Endothelial cell of umbilical vein (primary cell): ENCODE results near the gene CWC27. TPM values are rescaled to one million over a fixed set of nuclear protein-coding genes. Genes with fewer than 3 reads are reported as not detected.
"Not testable (repeated sequence)": the region's sequence is repeated elsewhere in the genome, so short reads cannot be mapped to it uniquely, and the experiment has no call there.

ENCODE experiments used
- BruUV-seq: library from RNA; stranded (reverse); fragments of 400-500 nt; replicated peaks from 2 replicates; lab custom pipeline; 2021; lab: Mats Ljungman, UMichigan
- CTCF ChIA-PET: fragments of 300-600, 350-600 bp; sonication (Branson Sonifier 250); formaldehyde crosslinking; loops from one replicate; lab custom pipeline; 2021; ENCODE audit warnings: antibody characterized with exemption, inconsistent platforms; lab: Charles Lee
- POLR2A ChIA-PET: fragments of 300-600, 350-600 bp; sonication (Branson Sonifier 250); formaldehyde crosslinking; loops from one replicate; lab custom pipeline; 2021; ENCODE audit warnings: antibody characterized with exemption, inconsistent platforms; lab: Charles Lee
- DNase-seq: peaks from one replicate; pipeline ENCODE4 v3.0.0-alpha.2; 2011; ENCODE audit warnings: low read depth, low spot score
- FAIRE-seq: peaks from 2 replicates; lab custom pipeline; 2011; peaks lifted over from hg19 to GRCh38; lab: Jason Lieb, UNC
- H2AFZ ChIP-seq: 2 replicates; pipeline ENCODE4 v1.6.0; 2012; ENCODE audit warnings: low read depth, low read length, control low read depth, inconsistent platforms
- H3K27ac ChIP-seq: 2 replicates; pipeline ENCODE4 v1.5.1; 2011; ENCODE audit warnings: low read depth, mild to moderate bottlenecking, control low read depth, low read length, moderate library complexity; ENCODE audit not compliant: insufficient read depth
- H3K27me3 ChIP-seq, 2 experiments: 2 replicates each; pipeline versions ENCODE4 v1.6.0 to v1.6.1; 2011; ENCODE audit warnings: low read length in 2 of 2, mixed read lengths in 1 of 2; ENCODE audit not compliant: control insufficient read depth in 2 of 2, insufficient read depth in 2 of 2
- H3K36me3 ChIP-seq, 2 experiments: 2 replicates in 1 of 2; 3 replicates in 1 of 2; pipeline ENCODE4 v1.5.1; 2011; ENCODE audit warnings: low read length in 2 of 2, mild to moderate bottlenecking in 1 of 2, moderate library complexity in 1 of 2; ENCODE audit not compliant: control insufficient read depth in 2 of 2, insufficient read depth in 2 of 2; ENCODE audit errors: extremely low read depth in 1 of 2
- H3K4me1 ChIP-seq: 3 replicates; pipeline ENCODE4 v1.5.1; 2011; ENCODE audit warnings: mild to moderate bottlenecking, low read length; ENCODE audit not compliant: control insufficient read depth, insufficient read depth; ENCODE audit errors: extremely low read depth
- H3K4me2 ChIP-seq: 2 replicates; pipeline ENCODE4 v1.6.1; 2011; ENCODE audit warnings: low read length, control low read depth, mixed read lengths; ENCODE audit not compliant: insufficient read depth
- H3K4me3 ChIP-seq, 3 experiments: fragments of 200-600 bp in 1 of 3; sonication (generic), shearing (Covaris generic) in 1 of 3; replicated peaks in 1 of 3; 2 replicates each; pipeline ENCODE4 v1.5.1; 2011 to 2016; ENCODE audit warnings: control low read depth in 3 of 3, low read length in 3 of 3, mild to moderate bottlenecking in 2 of 3, inconsistent platforms in 1 of 3, low read depth in 1 of 3, moderate library complexity in 1 of 3; ENCODE audit not compliant: insufficient read depth in 1 of 3
- H3K79me2 ChIP-seq: 2 replicates; pipeline ENCODE4 v1.6.0; 2012; ENCODE audit warnings: low read length, inconsistent platforms; ENCODE audit not compliant: control insufficient read depth, insufficient read depth
- H3K9ac ChIP-seq: replicated peaks from 2 replicates; pipeline ENCODE3; 2011; ENCODE audit warnings: low read length, control low read depth; ENCODE audit not compliant: insufficient read depth; ENCODE audit errors: extremely low read depth
- H3K9me1 ChIP-seq: replicated peaks from 3 replicates; pipeline ENCODE4 v1.6.0; 2011; ENCODE audit warnings: mild to moderate bottlenecking, low read length; ENCODE audit not compliant: control insufficient read depth, insufficient read depth; ENCODE audit errors: extremely low read depth
- H3K9me3 ChIP-seq: replicated peaks from 2 replicates; pipeline ENCODE4 v1.5.1; 2012; ENCODE audit warnings: low read length, inconsistent platforms; ENCODE audit not compliant: control insufficient read depth, insufficient read depth
- H4K20me1 ChIP-seq: replicated peaks from 2 replicates; pipeline ENCODE3; 2011; ENCODE audit warnings: mild to moderate bottlenecking, low read length; ENCODE audit not compliant: control insufficient read depth, insufficient read depth; ENCODE audit errors: extremely low read depth
- CTCF ChIP-seq, 2 donors: IDR thresholded peaks; 1 replicate in 1 of 2; 2 replicates in 1 of 2; pipeline ENCODE4 v1.5.1; 2011; ENCODE audit warnings: low read length in 2 of 2, mild to moderate bottlenecking in 2 of 2, moderate library complexity in 2 of 2, control low read depth in 1 of 2, inconsistent platforms in 1 of 2, low read depth in 1 of 2; ENCODE audit not compliant: insufficient read depth in 1 of 2; ENCODE audit errors: extremely low read depth in 1 of 2
- FOS ChIP-seq: IDR thresholded peaks from 2 replicates; pipeline ENCODE4 v1.6.1; 2011; ENCODE audit warnings: mild to moderate bottlenecking, low read length, moderate library complexity, borderline replicate concordance; ENCODE audit not compliant: insufficient read depth
- GATA2 ChIP-seq: IDR thresholded peaks from 2 replicates; pipeline ENCODE4 v1.7.0; 2011; ENCODE audit warnings: low read depth, mild to moderate bottlenecking, moderate library complexity, mixed read lengths, low read length; ENCODE audit not compliant: insufficient read length, insufficient read depth
- JUN ChIP-seq: IDR thresholded peaks from 2 replicates; pipeline ENCODE4 v1.6.1; 2011; ENCODE audit warnings: borderline replicate concordance, low read depth; ENCODE audit not compliant: insufficient read length, insufficient read depth
- MAX ChIP-seq: IDR thresholded peaks from 2 replicates; pipeline ENCODE4 v1.6.1; 2011; ENCODE audit not compliant: insufficient read depth, insufficient read length
- MYC ChIP-seq: IDR thresholded peaks from one replicate; pipeline ENCODE4 v1.6.1; 2011; ENCODE audit warnings: mild to moderate bottlenecking, low read depth, low read length
- POLR2AphosphoS5 ChIP-seq: IDR thresholded peaks from 2 replicates; pipeline ENCODE4 v1.6.1; 2012; ENCODE audit warnings: low read depth, mild to moderate bottlenecking, control low read depth, low read length, moderate library complexity; ENCODE audit not compliant: insufficient read depth
- dilution Hi-C: fragments of 300-500 bp; cut with MboI; formaldehyde crosslinking; loops from one replicate; pipeline ENCODE4 v1.15.0; 2019; ENCODE audit warnings: low sequenced_read_pairs; ENCODE audit not compliant: extremely low pct_ligation_motif_present
- intact Hi-C: fragments of 100-400 bp; cut with micrococcal nuclease; formaldehyde crosslinking; loops from one replicate; pipeline ENCODE4 v1.10.0; 2022
- polyA plus RNA-seq, 4 experiments: library from polyadenylated mRNA; depleted of rRNA in 3 of 4; stranded (reverse) in 3 of 4; unstranded in 1 of 4; fragments of >200 nt; gene quantifications; 2 replicates each; pipeline versions ENCODE4 v1.2.1 to v1.2.3, GENCODE V29; 2011 to 2012; ENCODE audit warnings: missing spikeins in 1 of 4
- total RNA-seq: library from RNA; stranded (reverse); gene quantifications from 2 replicates; pipeline ENCODE4 v1.2.3, GENCODE V29; 2021

The CWC27 gene
- total and polyA plus RNA-seq, 2 donors (not counting 3 experiments of a cell fraction or from before 2014, with no cell fraction given): 11.9 to 23.8 TPM

- DNase-seq (peak; percentile 66), FAIRE-seq (no peak)
- dilution Hi-C loops: no loop called here
- TF ChIP-seq CTCF (IDR thresholded peaks at IDR 0.05; ENCODE audit: extremely low read depth in 1 of 2, insufficient read depth in 1 of 2, low read depth in 1 of 2, low read length in 2 of 2) (no peak), POLR2AphosphoS5 (no peak), GATA2 (peak; percentile 90), MYC (no peak), JUN (peak; percentile 6), MAX (no peak), FOS (no peak)
- H2AFZ ChIP-seq: no peak overlapping the region
- H3K27ac ChIP-seq: no peak overlapping the region
- peaks cover 31% of the 10 kb centered on the region for H3K4me1 ChIP-seq
- no peaks in the 10 kb centered on the region for H4K20me1 ChIP-seq
- intact Hi-C loops: loop anchor here (5.0 kb wide), 1 partner anchor 219 kb away; no protein-coding TSS in a partner anchor
- H3K9ac ChIP-seq: no peak overlapping the region
- no peaks in the 10 kb centered on the region for H3K9me3 ChIP-seq
- BruUV-seq: no TSS peak
- no peaks in the 10 kb centered on the region for H3K27me3 ChIP-seq
- no peaks in the 10 kb centered on the region for H3K9me1 ChIP-seq
- ChIA-PET CTCF (interaction anchor here (1.1 to 2.1 kb wide), 2 partner anchors 135 to 665 kb away, joined by 3 to 12 read pairs; no protein-coding TSS in a partner anchor), POLR2A (no interaction called here)
- H3K4me3 ChIP-seq: no peak overlapping the region
- no peaks in the 10 kb centered on the region for H3K79me2 ChIP-seq
- peak overlapping the region; percentile 45 for H3K4me2 ChIP-seq
- no peaks in the 10 kb centered on the region for H3K36me3 ChIP-seq
Measured at GRCh38 chr5:64818245-64818644, 49.5 kb downstream of the CWC27 start.

GRCh38 chr5:64819345-64819744 is 50.6 kb downstream of the CWC27 start:
- POLR2A ChIA-PET, H3K4me2 ChIP-seq, H3K4me3 ChIP-seq, H3K27ac ChIP-seq, H3K27me3 ChIP-seq, H3K9me3 ChIP-seq, H2AFZ ChIP-seq, H3K79me2 ChIP-seq, DNase-seq, H3K9me1 ChIP-seq, H3K36me3 ChIP-seq, H3K9ac ChIP-seq, H4K20me1 ChIP-seq, BruUV-seq, FAIRE-seq, dilution Hi-C loops: not testable (repeated sequence)
- H3K4me1 ChIP-seq: peaks cover 31% of the 10 kb centered on the region
- CTCF ChIA-PET: interaction anchor here (1.2 kb wide), 1 partner anchor 9 kb away, joined by 3 read pairs; no protein-coding TSS in a partner anchor
- intact Hi-C loops: loop anchor here (5.0 kb wide), 1 partner anchor 218 kb away; no protein-coding TSS in a partner anchor
